Gastrocnemius medialis (tissue), 4 donors: ENCODE results near the gene NISCH.

Source experiments
- CTCF ChIP-seq, 5 experiments: fragments of 450-650 bp in 3 of 5; fragments of 200-600 bp in 2 of 5; sonication (generic) in 2 of 5; IDR thresholded peaks in 4 of 5; conservative IDR thresholded peaks in 1 of 5; 1 replicate in 4 of 5; 2 replicates in 1 of 5; pipeline ENCODE4 v1.5.1; 2016 to 2019; ENCODE audit warnings: antibody characterized with exemption in 5 of 5, mild to moderate bottlenecking in 3 of 5, moderate library complexity in 3 of 5
- POLR2A ChIP-seq, 2 donors: fragments of 450-650 bp; IDR thresholded peaks; one replicate each; pipeline ENCODE4 v1.6.1; 2017; ENCODE audit warnings: antibody characterized with exemption in 2 of 2, mild to moderate bottlenecking in 2 of 2, moderate library complexity in 2 of 2

GRCh38 chr3:52453496-52454249, 1.7 kb upstream of the NISCH start, which contains the start of gene TNNC1:
- TF ChIP-seq POLR2A (IDR thresholded peaks at IDR 0.05) = peak; percentile 89 to 90
- TF ChIP-seq CTCF (IDR thresholded peaks at IDR 0.05 in 4 of 5, conservative IDR thresholded peaks at IDR 0.05 in 1 of 5) = no peak
